ENCODE results near the gene FGD5. TPM values are rescaled to one million over a fixed set of nuclear protein-coding genes. Genes with fewer than 3 reads are reported as not detected.

Gene FGD5
- total and polyA plus RNA-seq, 2 experiments from 2014 or later: 7.4 to 12.2 TPM

GRCh38 chr3:14773281-14773680 lies 45.5 kb upstream of the FGD5 start (continued):
- TF ChIP-seq ZNF462 (CRISPR knock-in tag; IDR thresholded peaks at IDR 0.05): no peak
- TF ChIP-seq JUNB (IDR thresholded peaks at IDR 0.05; ENCODE audit: unreplicated experiment): no peak
- TF ChIP-seq CREB1 (CRISPR knock-in tag; IDR thresholded peaks at IDR 0.05; ENCODE audit: low read depth): no peak
- TF ChIP-seq POLR2AphosphoS5 (IDR thresholded peaks at IDR 0.05; ENCODE audit: low read depth): no peak

GRCh38 chr3:14773691-14774128 lies 45.1 kb upstream of the FGD5 start:
- H3K27me3 ChIP-seq (ENCODE audit: insufficient read depth): no peaks in the 10 kb centered on the region
- peaks cover 9% of the 10 kb centered on the region for H3K4me1 ChIP-seq (ENCODE audit: insufficient read depth)
- Mint-ChIP-seq H3K27ac (no peak overlapping the region), H3K9me3 (peaks cover 5% of the 10 kb centered on the region), H3K36me3 (ENCODE audit: low read depth) (no peaks in the 10 kb centered on the region; the same call in 1 of the 3 replicates), H3K4me3 (no peak overlapping the region), H3K4me1 (peaks cover 16% of the 10 kb centered on the region), H3K27me3 (ENCODE audit: insufficient read depth, low read depth, poor library complexity) (peaks cover 22% of the 10 kb centered on the region)
- no peaks in the 10 kb centered on the region for H3K36me3 ChIP-seq (ENCODE audit: insufficient read depth)
- DNase-seq (ENCODE audit: low spot score): no peak
- H3K9me2 ChIP-seq (ENCODE audit: insufficient read depth): no peaks in the 10 kb centered on the region
- no peaks in the 10 kb centered on the region for H4K20me1 ChIP-seq (replicated peaks; ENCODE audit: insufficient read depth)
- H2AFZ ChIP-seq: peak overlapping the region; percentile 96
- no peak overlapping the region for H3K4me2 ChIP-seq
- no peak overlapping the region for H3K4me3 ChIP-seq
- no peaks in the 10 kb centered on the region for H3F3A ChIP-seq (replicated peaks; ENCODE audit: low read depth)
- no peak overlapping the region for H3K27ac ChIP-seq (ENCODE audit: low read depth)
- no peaks in the 10 kb centered on the region for H3K79me2 ChIP-seq (replicated peaks; ENCODE audit: insufficient read depth)
- peak; percentile 34 for ATAC-seq
- no peak for TF ChIP-seq NANOG (IDR thresholded peaks at IDR 0.05; ENCODE audit: borderline replicate concordance)
- no peak for TF ChIP-seq ETS1 (IDR thresholded peaks at IDR 0.05)
- TF ChIP-seq EZH2 (IDR thresholded peaks at IDR 0.05; ENCODE audit: low read depth, unreplicated experiment): no peak
- no peak for TF ChIP-seq CTCF (conservative IDR thresholded peaks at IDR 0.05; ENCODE audit: low read depth in 2 of 2)
- TF ChIP-seq STAT1 (IDR thresholded peaks at IDR 0.05; ENCODE audit: unreplicated experiment): no peak
- TF ChIP-seq JUNB (IDR thresholded peaks at IDR 0.05; ENCODE audit: unreplicated experiment): no peak
- TF ChIP-seq REST (IDR thresholded peaks at IDR 0.05; ENCODE audit: unreplicated experiment): no peak
- no peak for TF ChIP-seq ZNF331 (CRISPR knock-in tag; IDR thresholded peaks at IDR 0.05; ENCODE audit: low read depth)
- no peak for TF ChIP-seq CREB1 (CRISPR knock-in tag; IDR thresholded peaks at IDR 0.05; ENCODE audit: low read depth)
- no peak for TF ChIP-seq EZH2phosphoT487 (IDR thresholded peaks at IDR 0.05; ENCODE audit: unreplicated experiment)
- TF ChIP-seq ZNF114 (CRISPR knock-in tag; IDR thresholded peaks at IDR 0.05): no peak
- TF ChIP-seq POLR2AphosphoS5 (IDR thresholded peaks at IDR 0.05; ENCODE audit: low read depth): no peak
